CD4-positive, alpha-beta T cell (primary cell): ENCODE data around the gene INSYN2A. TPM values are rescaled to one million over a fixed set of nuclear protein-coding genes. Genes with fewer than 3 reads are reported as not detected.

Source experiments
- ATAC-seq: fragments of 200-7000 bp; cut with Tn5 transposase; one replicate; pipeline ENCODE4 v1.10.0; 2022; ENCODE audit warnings: mild to moderate bottlenecking; ENCODE audit not compliant: poor library complexity
- CTCF ChIA-PET: fragments of 350-600 bp; sonication (Branson Sonifier 250); formaldehyde crosslinking; loops from one replicate; lab custom pipeline; 2021; ENCODE audit warnings: antibody characterized with exemption, inconsistent platforms; lab: Charles Lee
- POLR2A ChIA-PET: fragments of 350-600 bp; sonication (Branson Sonifier 250); formaldehyde crosslinking; loops from one replicate; lab custom pipeline; 2021; ENCODE audit warnings: antibody characterized with exemption, inconsistent platforms; lab: Charles Lee
- DNase-seq, 14 experiments: peaks; one replicate each; pipeline ENCODE4 v3.0.0-alpha.2; 2013 to 2020; ENCODE audit warnings: mixed read lengths in 2 of 14
- H3K27ac ChIP-seq, 2 donors: one replicate each; pipeline versions ENCODE4 v1.5.1 to v1.7.0; 2013; ENCODE audit warnings: low read length in 2 of 2, low read depth in 1 of 2, mild to moderate bottlenecking in 1 of 2
- H3K27me3 ChIP-seq, 2 experiments: 1 replicate in 1 of 2; 2 replicates in 1 of 2; pipeline versions ENCODE4 v1.6.1 to v1.7.0; 2013; ENCODE audit warnings: low read length in 2 of 2, control low read depth in 1 of 2, mild to moderate bottlenecking in 1 of 2, moderate library complexity in 1 of 2; ENCODE audit not compliant: insufficient read depth in 2 of 2, control insufficient read depth in 1 of 2
- H3K36me3 ChIP-seq: one replicate; pipeline ENCODE4 v1.6.1; 2013; ENCODE audit warnings: low read length, control low read depth; ENCODE audit not compliant: insufficient read depth
- H3K4me1 ChIP-seq: one replicate; pipeline ENCODE4 v1.6.1; 2013; ENCODE audit warnings: low read length, control low read depth; ENCODE audit not compliant: insufficient read depth
- H3K4me3 ChIP-seq: one replicate; pipeline ENCODE4 v1.5.1; 2013; ENCODE audit warnings: mild to moderate bottlenecking, low read length, moderate library complexity
- H3K9me3 ChIP-seq, 2 experiments: 1 replicate in 1 of 2; 2 replicates in 1 of 2; pipeline versions ENCODE4 v1.6.1 to v1.7.0; 2013; ENCODE audit warnings: low read length in 2 of 2, mild to moderate bottlenecking in 2 of 2, control low read depth in 1 of 2, moderate library complexity in 1 of 2; ENCODE audit not compliant: control insufficient read depth in 1 of 2, insufficient read depth in 1 of 2
- H3K27ac Mint-ChIP-seq: one replicate; pipeline ENCODE4 v1.8.0; 2020; ENCODE audit warnings: mixed read lengths
- H3K27me3 Mint-ChIP-seq: one replicate; pipeline ENCODE4 v1.8.0; 2021; ENCODE audit warnings: mixed read lengths
- H3K36me3 Mint-ChIP-seq: one replicate; pipeline ENCODE4 v1.8.0; 2021; ENCODE audit warnings: low read depth, mixed read lengths
- H3K4me1 Mint-ChIP-seq: one replicate; pipeline ENCODE4 v1.8.0; 2021; ENCODE audit warnings: low read depth, mixed read lengths
- H3K4me3 Mint-ChIP-seq: one replicate; pipeline ENCODE4 v1.8.0; 2020; ENCODE audit warnings: mild to moderate bottlenecking, mixed read lengths
- H3K9me3 Mint-ChIP-seq: one replicate; pipeline ENCODE4 v1.8.0; 2020; ENCODE audit warnings: mixed read lengths
- CTCF ChIP-seq: fragments of 200-600 bp; IDR thresholded peaks from one replicate; pipeline ENCODE4 v1.8.0; 2022; ENCODE audit warnings: antibody characterized with exemption, mild to moderate bottlenecking
- intact Hi-C, 2 experiments: fragments of 100-400 bp; cut with DNase I in 1 of 2; cut with micrococcal nuclease in 1 of 2; formaldehyde crosslinking; loops; one replicate each; pipeline versions ENCODE4 v1.15.1 to v1.9.0; 2023 to 2025; cut with DNase I, micrococcal nuclease
- total RNA-seq, 174 experiments: library from RNA in 2 of 174; stranded (reverse) in 2 of 174; gene quantifications; one replicate each; pipeline ENCODE4 v1.2.3 and lab custom pipeline; 2021 to 2026

The INSYN2A gene
- total RNA-seq, 2 experiments from 2014 or later = not detected

- no peaks in the 10 kb centered on the region for H3K4me1 ChIP-seq
- H3K9me3 ChIP-seq = peaks cover 0 to 5% of the 10 kb centered on the region in 2 experiments
- ChIA-PET POLR2A (no interaction called here), CTCF (no interaction called here)
- Mint-ChIP-seq H3K27ac (no peak overlapping the region), H3K9me3 (no peaks in the 10 kb centered on the region), H3K4me1 (no peaks in the 10 kb centered on the region), H3K27me3 (no peaks in the 10 kb centered on the region), H3K4me3 (no peak overlapping the region), H3K36me3 (no peaks in the 10 kb centered on the region)
- TF ChIP-seq CTCF = no peak
- H3K27me3 ChIP-seq = no peaks in the 10 kb centered on the region
- DNase-seq (no peak), ATAC-seq (no peak)
- no peak overlapping the region for H3K27ac ChIP-seq
- H3K36me3 ChIP-seq = no peaks in the 10 kb centered on the region
- H3K4me3 ChIP-seq = no peak overlapping the region
- intact Hi-C loops = no loop called here
Measured at GRCh38 chr10:127154831-127155620, 41.4 kb downstream of the INSYN2A start.

- Histone ChIP-seq H3K9me3 (peaks cover 0 to 5% of the 10 kb centered on the region in 2 experiments), H3K4me3 (no peak overlapping the region), H3K27me3 (no peaks in the 10 kb centered on the region), H3K4me1 (no peaks in the 10 kb centered on the region), H3K36me3 (no peaks in the 10 kb centered on the region), H3K27ac (no peak overlapping the region)
- Mint-ChIP-seq H3K27ac (no peak overlapping the region), H3K27me3 (no peaks in the 10 kb centered on the region), H3K4me3 (no peak overlapping the region), H3K9me3 (no peaks in the 10 kb centered on the region), H3K4me1 (no peaks in the 10 kb centered on the region), H3K36me3 (no peaks in the 10 kb centered on the region)
- no peak for TF ChIP-seq CTCF
- no peak for ATAC-seq
- DNase-seq = no peak
- intact Hi-C loops = no loop called here
- POLR2A ChIA-PET = no interaction called here
- CTCF ChIA-PET = no interaction called here
Measured at GRCh38 chr10:127153181-127153580, 43.2 kb downstream of the INSYN2A start.

GRCh38 chr10:127151981-127152699 lies 44.3 kb downstream of the INSYN2A start:
- DNase-seq (no peak), ATAC-seq (no peak)
- H3K9me3 Mint-ChIP-seq = no peaks in the 10 kb centered on the region
- H3K27me3 Mint-ChIP-seq = no peaks in the 10 kb centered on the region
- POLR2A ChIA-PET = no interaction called here
- no peaks in the 10 kb centered on the region for H3K4me1 ChIP-seq
- intact Hi-C loops = no loop called here
- H3K36me3 ChIP-seq = no peaks in the 10 kb centered on the region
- CTCF ChIA-PET = no interaction called here
- no peak overlapping the region for H3K27ac ChIP-seq
- H3K9me3 ChIP-seq = peaks cover 0 to 5% of the 10 kb centered on the region in 2 experiments
- TF ChIP-seq CTCF = no peak
- H3K4me3 Mint-ChIP-seq = no peak overlapping the region
- no peaks in the 10 kb centered on the region for H3K4me1 Mint-ChIP-seq
- no peak overlapping the region for H3K4me3 ChIP-seq
- no peaks in the 10 kb centered on the region for H3K27me3 ChIP-seq
- no peak overlapping the region for H3K27ac Mint-ChIP-seq
- no peaks in the 10 kb centered on the region for H3K36me3 Mint-ChIP-seq
